HG03159 (cell line): Measurements from ENCODE around the gene HMGB4.

Experiments used
- ATAC-seq: cut with Tn5 transposase; IDR thresholded peaks from one replicate; pipeline ENCODE4 v1.9.1; 2021; ENCODE audit warnings: mild to moderate bottlenecking, moderate library complexity; ENCODE audit not compliant: unreplicated experiment

Gene HMGB4, protein sequence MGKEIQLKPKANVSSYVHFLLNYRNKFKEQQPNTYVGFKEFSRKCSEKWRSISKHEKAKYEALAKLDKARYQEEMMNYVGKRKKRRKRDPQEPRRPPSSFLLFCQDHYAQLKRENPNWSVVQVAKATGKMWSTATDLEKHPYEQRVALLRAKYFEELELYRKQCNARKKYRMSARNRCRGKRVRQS

DNA sequence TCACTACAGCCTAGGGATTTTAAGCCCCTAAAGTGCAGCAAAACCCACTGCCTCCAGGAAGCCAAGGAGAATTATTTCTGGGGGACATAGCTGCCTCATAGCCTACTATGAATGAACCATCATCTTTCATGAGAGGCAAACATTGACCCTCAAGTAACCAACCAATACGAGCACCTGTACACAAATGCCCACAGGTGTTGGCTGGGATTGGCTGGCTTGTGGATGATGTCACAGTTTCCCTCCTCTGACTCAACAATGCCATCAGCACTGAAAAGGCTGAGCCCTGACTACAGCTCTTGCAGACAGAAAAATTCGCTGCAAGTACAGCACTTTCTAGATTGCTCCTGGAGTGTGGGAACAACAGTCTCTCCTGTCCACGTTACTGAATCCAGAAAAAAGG is at the start of gene HMGB4:
TSS of gene HMGB4 (plus strand) at position 301 of the 400 bp plus-strand sequence. CDS start 113 bp downstream, outside the sequence.
- ATAC-seq: no peak

DNA sequence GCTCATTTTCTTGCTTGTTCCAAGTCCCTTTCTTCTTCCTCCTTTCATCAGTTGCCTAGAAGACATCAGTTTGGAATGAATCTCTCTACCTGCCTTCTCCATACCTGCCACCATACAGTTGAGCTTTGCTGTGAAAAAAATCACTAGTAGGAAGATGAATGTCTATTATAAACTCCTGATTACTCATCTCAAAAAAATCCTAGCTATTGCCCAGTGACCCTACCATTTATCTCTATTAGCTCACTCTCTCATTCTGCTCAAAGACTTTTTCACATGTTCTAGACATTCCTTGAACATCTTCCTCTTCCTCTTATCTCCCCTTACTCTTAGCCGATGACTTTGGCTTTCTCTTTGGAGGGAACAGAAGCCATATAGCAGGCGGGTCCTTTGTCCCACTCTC is 49.7 kb upstream of the HMGB4 start:
- ATAC-seq: no peak

DNA sequence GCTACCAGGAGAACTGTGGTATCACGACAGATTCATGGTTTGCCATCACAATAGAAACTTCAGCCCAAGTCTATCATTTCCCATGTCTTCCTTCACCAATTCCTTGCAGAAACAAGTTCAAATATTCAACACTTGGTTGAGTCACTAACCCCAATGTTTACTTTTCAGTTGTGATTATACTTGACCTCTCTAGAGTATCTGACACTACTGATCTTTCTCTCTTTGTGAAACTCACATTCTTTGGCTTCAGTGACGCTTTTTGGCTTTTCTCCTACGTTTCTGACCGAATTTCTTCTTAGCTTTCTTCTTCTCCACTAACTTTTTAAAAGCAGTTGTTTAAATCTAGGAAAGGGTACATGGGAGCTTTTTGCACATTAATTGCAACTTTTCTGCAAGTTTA is 48.8 kb upstream of the HMGB4 start:
- no peak for ATAC-seq

DNA sequence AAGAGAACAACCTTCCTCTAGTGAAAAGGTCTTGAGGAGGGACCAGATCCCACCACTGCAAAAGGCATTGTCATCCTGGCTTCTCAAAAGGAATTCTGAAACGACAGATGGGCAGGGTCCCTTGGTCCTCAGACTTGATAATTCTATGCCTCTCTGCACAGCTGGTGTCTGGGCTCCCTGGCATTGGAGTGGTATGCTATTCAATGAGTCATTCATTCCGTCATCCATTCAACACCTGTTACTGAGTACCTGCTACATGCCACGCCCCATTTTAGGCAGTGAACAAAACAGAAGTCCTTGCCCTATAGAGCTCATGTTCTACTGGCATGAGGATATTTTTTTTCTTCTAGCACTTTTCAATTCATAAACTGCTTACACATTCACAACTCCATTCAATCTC is 45.8 kb upstream of the HMGB4 start:
- ATAC-seq: no peak

DNA sequence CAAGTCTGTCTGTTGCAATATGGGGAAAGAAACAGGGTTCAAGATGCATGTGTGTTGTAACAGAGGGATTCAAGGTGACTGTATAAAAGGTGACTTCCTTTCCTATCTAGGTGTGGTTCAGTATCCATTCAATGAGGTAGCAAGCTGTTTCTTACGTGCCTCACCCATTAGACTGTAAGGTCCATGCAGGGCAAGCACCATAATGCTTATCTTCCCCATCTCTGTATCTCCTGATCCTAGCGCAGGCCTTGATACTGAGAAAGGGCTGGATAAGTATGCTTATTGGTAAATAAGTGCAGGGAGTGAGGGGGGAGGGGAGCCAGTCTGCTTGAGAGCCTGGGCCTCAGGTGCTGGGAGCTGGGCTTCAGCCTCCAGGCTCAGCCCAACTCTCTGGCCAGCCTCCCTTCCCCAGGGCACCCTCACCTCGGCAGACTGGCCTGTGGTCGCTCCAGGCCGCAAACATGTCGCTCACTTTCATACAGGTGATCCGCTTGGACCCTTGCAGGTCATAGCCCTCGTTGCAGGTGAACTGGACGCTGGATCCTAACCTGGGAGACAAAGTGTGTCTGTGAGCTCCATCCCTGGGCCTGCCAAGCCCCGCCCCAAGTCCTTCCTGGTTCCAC is 44.5 kb upstream of the HMGB4 start:
- no peak for ATAC-seq

DNA sequence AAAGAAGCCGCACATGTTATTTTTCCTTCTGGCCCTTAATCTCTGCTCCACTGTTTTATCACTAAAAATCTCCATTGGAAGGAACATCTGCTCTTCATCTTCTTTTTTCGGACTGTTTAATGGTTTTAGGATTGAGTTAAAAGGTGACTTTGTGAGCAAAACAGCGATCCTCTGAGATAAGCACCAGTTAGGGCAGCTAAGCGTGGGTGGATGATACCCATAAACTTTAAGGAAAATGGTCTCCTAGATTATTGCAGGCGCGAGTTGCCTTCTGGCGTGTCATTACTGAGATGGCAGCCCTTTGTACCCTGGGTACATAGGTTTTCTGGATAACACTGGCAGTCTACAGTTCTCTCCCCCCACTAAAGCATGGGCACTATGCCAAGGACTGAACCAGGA is 44.0 kb upstream of the HMGB4 start:
- ATAC-seq: no peak

DNA sequence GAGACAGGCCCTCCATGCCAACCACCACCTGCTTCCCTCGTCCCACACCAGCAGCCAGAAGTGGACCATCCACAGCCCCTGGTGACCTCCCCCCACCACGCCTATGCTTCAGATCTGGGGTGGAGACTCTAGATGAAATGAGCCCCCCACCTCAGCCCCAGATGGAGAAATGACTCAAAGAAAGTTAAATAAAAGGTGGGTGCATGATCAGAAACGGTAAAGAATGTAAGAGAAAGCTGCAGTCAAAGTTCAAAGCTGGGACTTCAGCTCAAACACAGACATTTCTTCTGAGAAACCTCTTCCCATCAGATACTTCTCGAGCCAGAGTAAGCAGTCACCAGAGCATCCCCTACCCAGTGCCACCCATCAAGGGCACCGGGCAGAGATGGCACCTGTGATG is 43.1 kb upstream of the HMGB4 start:
- ATAC-seq: no peak

DNA sequence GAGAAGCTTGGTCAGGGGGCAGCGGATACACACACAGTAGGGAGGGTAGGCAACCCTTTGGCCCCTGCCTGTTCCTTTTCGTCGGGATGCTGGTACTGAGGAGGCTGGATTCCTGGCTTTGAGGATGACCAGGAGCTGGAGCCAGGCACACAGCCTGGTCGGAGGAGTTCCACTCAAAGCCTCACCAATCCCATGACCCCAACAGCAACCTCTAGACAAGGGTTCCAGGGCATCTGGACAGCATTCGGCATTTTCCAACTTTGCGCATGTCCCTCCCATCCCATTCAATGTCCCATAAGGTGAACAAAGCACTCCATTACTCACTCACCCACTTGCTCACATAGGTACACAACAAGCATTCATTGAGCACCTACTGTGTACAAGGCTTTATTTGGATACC is 42.6 kb upstream of the HMGB4 start:
- no peak for ATAC-seq

DNA sequence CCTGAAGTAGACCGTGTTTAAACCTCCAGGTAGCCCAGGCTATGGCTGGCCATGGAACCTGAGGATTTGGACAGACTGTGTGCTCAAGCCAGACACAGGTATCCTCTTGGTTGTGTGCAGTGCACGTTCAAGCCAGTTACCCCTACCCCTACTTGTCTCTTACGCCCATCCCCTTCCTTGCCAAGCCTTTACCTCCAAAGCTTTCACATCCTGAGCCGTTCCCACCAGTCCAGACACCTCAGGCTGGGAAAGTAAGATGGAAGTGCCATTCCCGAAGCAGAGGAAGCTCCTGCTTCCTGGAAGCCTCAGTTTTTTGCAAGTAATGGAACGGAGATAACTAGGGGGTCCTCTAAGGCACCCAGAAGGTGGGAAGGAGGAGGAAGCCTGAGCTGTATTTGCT is 41.5 kb upstream of the HMGB4 start:
- no peak for ATAC-seq

DNA sequence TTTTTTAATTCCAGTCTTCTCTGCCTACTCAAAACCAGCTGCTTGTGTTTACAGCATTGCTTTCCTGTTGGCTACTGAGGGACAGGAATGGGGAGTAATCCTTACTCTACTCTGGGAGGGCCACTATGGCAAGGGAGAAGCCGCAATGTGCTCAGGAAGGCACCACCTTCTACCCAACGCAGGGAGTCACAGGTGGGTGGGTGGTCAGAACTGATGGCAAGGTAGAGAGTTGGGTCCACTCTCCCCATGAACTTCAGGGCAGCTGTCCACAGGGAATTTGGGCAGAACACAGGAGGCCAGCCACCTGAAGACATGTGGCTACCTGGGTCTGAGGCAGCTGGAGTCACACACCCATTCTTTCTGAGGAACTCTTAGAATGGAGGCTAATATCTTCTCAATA is 40.5 kb upstream of the HMGB4 start:
- ATAC-seq: no peak

DNA sequence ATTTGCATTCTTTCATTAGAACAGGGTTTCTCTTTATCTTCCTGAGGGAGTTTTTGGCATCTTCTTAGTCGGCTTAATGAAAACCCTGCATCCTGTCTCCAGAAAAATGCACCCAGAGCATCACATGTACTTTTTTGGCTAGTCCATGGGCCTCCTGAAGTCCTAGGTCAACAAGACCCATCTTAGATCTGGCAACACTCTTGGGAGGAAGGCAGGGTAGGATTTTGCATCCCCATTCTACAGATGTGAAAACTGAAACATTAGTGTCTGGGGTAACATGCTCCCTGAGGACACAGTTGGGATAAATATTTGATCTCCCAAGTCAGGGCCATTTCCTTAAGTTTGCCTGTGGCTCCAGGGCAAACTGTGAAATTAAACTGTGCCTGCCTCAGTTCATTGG is 40.0 kb upstream of the HMGB4 start:
- no peak for ATAC-seq

DNA sequence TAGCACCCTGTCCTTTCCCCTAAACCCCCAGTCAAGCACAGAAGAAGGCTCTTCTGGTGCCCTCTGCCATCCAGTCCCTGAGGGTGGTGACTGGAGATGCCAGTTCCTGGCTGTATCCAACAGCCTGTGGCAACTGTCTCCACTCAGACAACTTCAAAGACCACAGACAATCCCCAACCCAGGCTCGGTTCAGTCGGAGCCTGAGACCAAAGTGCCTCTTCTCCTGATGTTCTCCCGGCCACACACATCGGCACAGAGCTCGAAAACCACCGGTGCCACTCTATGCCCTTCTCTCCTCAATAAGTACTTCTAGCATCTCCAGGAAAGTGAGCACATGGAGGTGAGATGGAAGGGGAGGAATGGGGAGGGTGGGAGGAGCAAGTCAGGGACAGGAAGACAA is 39.6 kb upstream of the HMGB4 start:
- ATAC-seq: no peak

DNA sequence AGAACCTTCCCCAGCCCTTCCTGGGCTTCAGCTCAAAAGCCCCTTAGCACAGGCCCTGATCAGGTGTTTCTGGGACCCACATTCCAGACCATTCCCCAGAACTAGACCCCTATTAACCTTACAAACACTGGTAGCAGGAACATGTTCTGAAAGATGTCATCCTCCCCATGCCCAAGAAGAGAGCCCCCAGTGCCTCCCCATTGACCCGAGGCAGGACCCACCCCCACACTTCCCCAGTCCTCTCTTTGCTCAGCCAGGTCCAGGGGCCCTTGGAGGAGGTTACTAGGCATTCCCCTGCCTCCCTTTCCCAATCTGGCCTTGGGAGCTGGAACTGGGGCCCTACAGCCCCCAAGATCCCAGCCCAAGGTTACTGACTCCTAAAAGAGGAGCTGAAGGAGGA is 38.9 kb upstream of the HMGB4 start:
- no peak for ATAC-seq

DNA sequence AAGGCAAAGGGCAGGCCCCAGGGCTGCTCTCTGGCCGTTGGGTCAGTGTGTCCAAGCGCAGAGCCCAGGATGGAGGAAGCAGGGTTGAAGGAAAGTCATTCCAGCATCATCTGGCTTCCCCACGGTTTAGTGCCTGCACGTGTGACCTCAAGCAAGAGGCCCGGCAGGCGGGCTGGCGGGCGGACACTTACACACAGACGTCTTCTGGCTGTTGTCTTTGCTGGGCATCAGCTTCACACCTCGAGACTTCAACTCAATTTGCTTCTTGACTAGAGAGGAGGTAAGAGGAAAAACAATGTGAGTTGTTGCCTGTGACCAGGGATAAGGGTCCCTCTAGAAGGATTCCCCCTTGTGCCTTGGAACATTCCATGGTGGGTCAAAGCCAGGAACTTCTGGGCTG is 38.4 kb upstream of the HMGB4 start:
- ATAC-seq: no peak

DNA sequence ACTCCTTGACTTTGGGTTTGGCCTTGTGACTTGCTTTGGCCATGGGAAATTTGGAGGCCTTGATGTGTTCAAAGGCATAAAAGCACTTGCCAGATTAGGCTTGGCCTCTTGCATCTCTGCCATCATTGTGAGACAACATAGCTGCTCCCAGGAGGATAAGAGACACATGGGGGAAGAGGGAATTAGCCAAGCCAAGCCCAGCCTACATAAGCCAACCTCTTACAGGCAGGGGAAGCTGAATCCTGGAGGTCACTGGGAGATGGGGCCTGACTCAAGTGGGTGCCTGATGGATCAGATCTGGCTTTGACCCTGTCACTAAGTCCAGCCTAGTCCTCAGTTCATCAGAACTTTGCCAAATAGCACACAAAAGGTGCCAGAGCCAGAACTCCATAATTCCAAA is 37.6 kb upstream of the HMGB4 start:
- no peak for ATAC-seq

DNA sequence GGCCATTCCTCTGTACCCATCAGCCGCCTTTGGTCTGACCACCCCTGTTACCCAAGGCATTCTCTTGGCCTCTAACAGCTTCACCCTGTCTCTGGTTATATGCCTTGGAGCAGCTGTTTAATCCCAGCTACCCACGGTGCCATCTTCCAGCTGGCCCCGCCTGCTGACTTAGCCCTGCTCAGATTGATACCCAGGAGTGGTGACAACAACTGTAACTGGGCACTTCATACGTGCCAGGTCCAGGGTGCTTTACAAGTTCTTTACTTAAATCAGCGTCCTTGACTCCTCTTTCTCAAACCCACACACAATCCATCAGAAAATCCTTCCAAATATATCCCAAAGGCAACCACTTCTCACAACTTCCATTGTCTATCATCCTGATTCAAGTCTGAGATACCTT is 37.2 kb upstream of the HMGB4 start:
- ATAC-seq: no peak

DNA sequence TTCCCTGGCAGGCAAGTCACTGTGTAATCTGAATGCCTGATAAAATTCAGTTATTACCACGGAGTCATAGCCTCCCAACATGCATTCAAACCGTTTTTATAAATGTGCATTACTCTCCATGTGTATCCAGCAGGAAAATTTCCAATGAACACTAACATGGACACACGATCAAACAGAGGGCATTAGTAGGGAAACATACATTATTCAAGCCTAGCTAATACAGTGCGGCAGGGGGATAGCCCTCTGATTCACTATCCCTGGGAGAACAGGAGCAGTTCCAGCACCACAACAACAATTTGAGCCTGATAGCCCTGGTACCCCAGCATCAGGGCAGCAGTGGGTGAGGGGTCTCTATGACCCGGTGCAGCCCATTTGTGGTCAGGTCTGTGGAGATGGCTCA is 35.8 kb upstream of the HMGB4 start:
- ATAC-seq: no peak

DNA sequence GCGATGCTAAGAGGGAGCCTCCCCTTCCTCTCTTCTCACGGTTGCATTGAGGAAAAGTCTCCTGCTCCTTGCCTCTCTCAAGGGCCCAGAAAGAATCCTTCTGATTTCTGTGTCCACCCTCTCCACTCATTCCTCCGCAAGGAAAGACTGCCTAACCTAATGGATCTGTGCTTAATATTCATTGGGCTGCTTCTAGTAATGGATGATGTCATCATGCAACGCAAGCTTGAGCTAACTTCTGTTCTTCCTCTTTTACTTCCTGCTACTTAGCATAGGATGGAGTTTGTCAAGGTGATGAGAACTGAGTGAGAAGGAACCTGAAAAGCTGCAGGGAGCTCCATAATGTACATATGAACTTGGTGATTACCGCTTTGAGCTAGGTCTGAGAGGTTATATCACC is 35.2 kb upstream of the HMGB4 start:
- no peak for ATAC-seq

DNA sequence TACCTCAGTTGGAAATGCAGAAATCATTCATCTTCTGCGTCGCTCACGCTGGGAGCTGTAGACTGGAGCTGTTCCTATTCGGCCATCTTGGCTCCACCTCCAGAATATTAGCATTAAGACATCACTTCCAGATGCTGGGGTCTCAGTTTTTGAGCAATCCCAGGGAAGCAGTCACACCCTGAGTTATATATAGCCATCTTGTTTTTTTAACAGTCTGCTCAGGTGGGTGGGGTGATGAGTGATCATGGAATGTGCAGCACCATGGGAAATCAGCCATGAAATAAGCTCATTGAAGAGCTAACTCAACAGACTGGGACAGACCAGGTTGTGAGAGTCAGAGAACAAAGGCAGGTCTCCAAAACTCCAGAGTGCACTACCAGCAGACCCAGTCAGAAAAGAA is 27.0 kb upstream of the HMGB4 start:
- no peak for ATAC-seq

DNA sequence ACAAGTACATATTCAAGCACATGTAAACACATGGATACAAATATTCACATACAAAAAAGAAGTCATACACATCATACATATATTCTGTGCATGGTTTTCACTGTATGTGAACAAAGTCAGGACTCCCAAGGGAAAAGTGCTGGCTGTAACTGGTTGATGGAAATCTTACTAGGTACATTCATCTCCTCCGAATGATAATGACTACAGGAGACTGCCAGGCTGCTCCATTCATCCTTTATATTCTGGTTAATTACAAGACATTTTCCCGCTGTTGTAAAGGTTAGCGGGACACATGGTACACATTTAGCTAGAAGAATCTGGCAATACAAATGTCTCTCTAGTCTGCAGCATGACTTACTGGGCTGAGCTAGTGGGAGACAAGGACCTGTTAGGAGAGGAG is 26.2 kb upstream of the HMGB4 start:
- ATAC-seq: no peak

DNA sequence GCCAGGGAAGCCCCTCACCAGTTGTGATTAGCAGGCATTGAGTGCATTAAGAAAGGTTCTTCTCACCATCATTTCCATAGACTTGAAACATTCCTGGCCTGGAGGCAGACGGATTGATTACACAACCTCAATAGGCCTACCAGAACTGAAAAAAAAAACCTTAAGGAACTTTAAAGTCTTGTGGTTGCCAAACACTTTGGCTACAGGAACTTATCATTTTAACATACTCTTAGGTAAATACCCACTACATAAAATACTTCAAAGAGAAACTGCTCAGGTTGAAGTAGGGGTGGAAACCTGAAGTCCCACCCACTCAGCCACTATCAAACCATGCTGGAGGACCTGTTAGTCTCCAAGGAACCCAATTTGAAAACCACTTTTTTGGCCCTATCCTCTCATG is 22.4 kb upstream of the HMGB4 start:
- ATAC-seq: no peak

DNA sequence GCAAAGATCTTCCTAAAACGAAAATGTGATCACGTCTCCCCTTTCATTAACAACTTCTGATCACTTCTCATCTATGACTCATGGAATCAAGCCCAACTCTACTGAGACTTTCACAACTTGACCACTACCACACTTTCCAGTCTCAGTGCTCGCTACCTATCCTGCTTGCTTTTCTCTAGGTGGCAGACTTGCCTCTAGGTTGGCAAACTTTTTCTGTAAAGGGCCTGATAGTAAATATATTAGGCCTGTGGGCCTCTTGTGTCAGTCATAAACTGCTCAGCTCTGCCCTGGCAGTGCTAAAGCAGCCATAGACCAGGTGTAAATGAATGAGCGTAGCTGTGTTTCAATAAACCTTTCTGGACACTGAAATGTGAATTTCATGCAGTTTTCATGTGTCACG is 21.5 kb upstream of the HMGB4 start:
- ATAC-seq: no peak

DNA sequence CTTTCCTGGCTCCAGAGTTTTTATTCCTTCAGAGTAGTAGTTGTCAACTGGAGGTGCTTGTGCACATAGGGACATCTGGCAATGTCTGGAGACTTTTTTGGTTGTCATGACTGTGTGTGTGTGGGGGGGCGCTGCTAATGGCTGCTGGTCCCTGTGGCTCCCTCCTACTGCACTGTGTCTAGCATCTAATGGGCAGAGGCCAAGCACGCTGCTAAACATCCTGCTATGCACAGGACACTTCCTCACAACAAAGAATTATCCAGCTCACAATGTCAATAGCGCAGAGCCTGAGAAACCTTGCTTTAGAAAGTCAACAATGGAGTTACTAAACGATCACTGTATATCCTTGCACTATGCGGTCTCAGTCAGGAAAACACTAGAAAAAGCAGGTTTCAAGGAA is 19.7 kb upstream of the HMGB4 start:
- ATAC-seq: no peak
